K562 (cell line): Measurements from ENCODE around the gene RASGEF1C. TPM values are rescaled to one million over a fixed set of nuclear protein-coding genes. Genes with fewer than 3 reads are reported as not detected.

ENCODE experiments used
- ARHGAP35 ChIP-seq: fragments of 450-650 bp; IDR thresholded peaks from 2 replicates; pipeline ENCODE4 v1.6.1; 2018; ENCODE audit not compliant: partially characterized antibody
- ATF6 ChIP-seq: sonication (generic); formaldehyde crosslinking; IDR thresholded peaks from 2 replicates; pipeline ENCODE4 v1.4.0; 2020; ENCODE audit warnings: mild to moderate bottlenecking, missing genetic modification reagents
- HMG20B ChIP-seq: fragments of 250-450 bp; sonication (Bioruptor Pico); IDR thresholded peaks from 2 replicates; pipeline ENCODE4 v1.5.0; 2021; ENCODE audit warnings: mild to moderate bottlenecking
- KAT2B ChIP-seq: IDR thresholded peaks from one replicate; pipeline ENCODE4 v1.6.1; 2012; ENCODE audit warnings: low read depth, mild to moderate bottlenecking, control low read depth, inconsistent platforms, low read length, moderate library complexity
- LEF1 ChIP-seq: fragments of 450-650 bp; IDR thresholded peaks from 2 replicates; pipeline ENCODE4 v1.6.1; 2016; ENCODE audit warnings: mild to moderate bottlenecking
- NBN ChIP-seq: fragments of 450-650 bp; IDR thresholded peaks from 2 replicates; pipeline ENCODE4 v1.6.1; 2016; ENCODE audit warnings: low read depth, mild to moderate bottlenecking
- NKRF ChIP-seq: fragments of 450-650 bp; IDR thresholded peaks from 2 replicates; pipeline ENCODE4 v1.6.1; 2016; ENCODE audit warnings: borderline replicate concordance
- PHF21A ChIP-seq: fragments of 450-650 bp; IDR thresholded peaks from 2 replicates; pipeline ENCODE4 v1.6.1; 2017; ENCODE audit warnings: low read depth, borderline replicate concordance
- RAD51 ChIP-seq: fragments of 450-650 bp; IDR thresholded peaks from 2 replicates; pipeline ENCODE4 v1.7.1; 2016; ENCODE audit warnings: low read depth, mild to moderate bottlenecking, borderline replicate concordance
- RBFOX2 ChIP-seq: fragments of 200-400 bp; formaldehyde crosslinking; IDR thresholded peaks from 2 replicates; pipeline ENCODE4 v1.6.1; 2017; ENCODE audit warnings: low read depth, mild to moderate bottlenecking, low read length, moderate library complexity
- SP1 ChIP-seq: sonication (generic); formaldehyde crosslinking; IDR thresholded peaks from 2 replicates; pipeline ENCODE4 v1.8.1; 2022; ENCODE audit warnings: mild to moderate bottlenecking, missing genetic modification reagents
- SPI1 ChIP-seq: IDR thresholded peaks from 2 replicates; pipeline ENCODE4 v1.6.1; 2011; ENCODE audit warnings: low read depth, low read length, control low read depth, borderline replicate concordance
- SRSF9 ChIP-seq: fragments of 200-400 bp; formaldehyde crosslinking; IDR thresholded peaks from 2 replicates; pipeline ENCODE4 v1.6.1; 2017; ENCODE audit warnings: low read depth, low read length, borderline replicate concordance
- TEAD4 ChIP-seq, 2 experiments: sonication (generic) in 1 of 2; formaldehyde crosslinking in 1 of 2; IDR thresholded peaks; 2 replicates each; pipeline versions ENCODE4 v1.6.1 to v1.8.0; 2012 to 2022; ENCODE audit warnings: borderline replicate concordance in 1 of 2, inconsistent platforms in 1 of 2, low read length in 1 of 2, mild to moderate bottlenecking in 1 of 2, missing genetic modification reagents in 1 of 2
- U2AF1 ChIP-seq: fragments of 200-400 bp; formaldehyde crosslinking; optimal IDR thresholded peaks from 2 replicates; pipeline ENCODE3; 2017; ENCODE audit warnings: mild to moderate bottlenecking, low read depth, low read length, moderate library complexity
- XRCC4 ChIP-seq: IDR thresholded peaks from one replicate; pipeline ENCODE4 v1.6.1; 2011; ENCODE audit not compliant: insufficient read depth, insufficient read length; ENCODE audit errors: extremely low read depth
- ZBTB17 ChIP-seq: fragments of 450-650 bp; formaldehyde crosslinking; IDR thresholded peaks from 2 replicates; pipeline ENCODE4 v1.4.0; 2020; ENCODE audit warnings: mild to moderate bottlenecking
- ZKSCAN3 ChIP-seq: fragments of 250-450 bp; sonication (Bioruptor Pico); IDR thresholded peaks from 2 replicates; pipeline ENCODE4 v1.4.0; 2020
- ZNF12 ChIP-seq: sonication (generic); formaldehyde crosslinking; IDR thresholded peaks from 2 replicates; pipeline ENCODE4 v1.4.0; 2020; ENCODE audit warnings: mild to moderate bottlenecking, missing genetic modification reagents
- ZNF140 ChIP-seq: fragments of 250-450 bp; sonication (Bioruptor Pico); IDR thresholded peaks from 2 replicates; pipeline ENCODE4 v1.8.0; 2021; ENCODE audit warnings: moderate library complexity, mild to moderate bottlenecking, inconsistent platforms
- ZNF174 ChIP-seq: fragments of 250-450 bp; sonication (Bioruptor Pico); IDR thresholded peaks from 2 replicates; pipeline ENCODE4 v1.4.0; 2020; ENCODE audit warnings: mild to moderate bottlenecking
- polyA plus RNA-seq, 8 experiments: library from polyadenylated mRNA; depleted of rRNA in 4 of 8; stranded (reverse) in 5 of 8; unstranded in 3 of 8; fragments of >200 nt; fragmentation: Nextera tagmentation in 2 of 8; fragmentation: Illumina TruSeq in 1 of 8; extraction: Ambion mirVana in 2 of 8; extraction: Trizol in 1 of 8; gene quantifications; 2 replicates each; pipeline versions ENCODE4 v1.2.1 to v1.2.3, GENCODE V29; 2011 to 2014; ENCODE audit warnings: inconsistent platforms in 1 of 8, missing spikeins in 1 of 8
- total RNA-seq, 7 experiments: library from RNA; depleted of rRNA in 6 of 7; stranded (reverse); fragments of >200 nt in 6 of 7; fragmentation: Illumina TruSeq in 2 of 7; extraction: Trizol in 2 of 7; gene quantifications; 2 replicates each; pipeline versions ENCODE4 v1.2.1 to v1.2.3, GENCODE V29; 2011 to 2021; ENCODE audit warnings: low replicate concordance in 1 of 7
- TF ChIP-seq, protein P1 (sequence below): fragments of 250-450 bp; sonication (Bioruptor Pico); IDR thresholded peaks from 2 replicates; pipeline ENCODE4 v1.4.0; 2020; ENCODE audit warnings: mild to moderate bottlenecking, moderate library complexity

RASGEF1C gene
- total and polyA plus RNA-seq, 9 of the 15 experiments (the other 6 are each of a cell fraction or from before 2014, with no cell fraction given), result 0.04 to 1.1 (median 0.21) TPM; not detected in 4

DNA sequence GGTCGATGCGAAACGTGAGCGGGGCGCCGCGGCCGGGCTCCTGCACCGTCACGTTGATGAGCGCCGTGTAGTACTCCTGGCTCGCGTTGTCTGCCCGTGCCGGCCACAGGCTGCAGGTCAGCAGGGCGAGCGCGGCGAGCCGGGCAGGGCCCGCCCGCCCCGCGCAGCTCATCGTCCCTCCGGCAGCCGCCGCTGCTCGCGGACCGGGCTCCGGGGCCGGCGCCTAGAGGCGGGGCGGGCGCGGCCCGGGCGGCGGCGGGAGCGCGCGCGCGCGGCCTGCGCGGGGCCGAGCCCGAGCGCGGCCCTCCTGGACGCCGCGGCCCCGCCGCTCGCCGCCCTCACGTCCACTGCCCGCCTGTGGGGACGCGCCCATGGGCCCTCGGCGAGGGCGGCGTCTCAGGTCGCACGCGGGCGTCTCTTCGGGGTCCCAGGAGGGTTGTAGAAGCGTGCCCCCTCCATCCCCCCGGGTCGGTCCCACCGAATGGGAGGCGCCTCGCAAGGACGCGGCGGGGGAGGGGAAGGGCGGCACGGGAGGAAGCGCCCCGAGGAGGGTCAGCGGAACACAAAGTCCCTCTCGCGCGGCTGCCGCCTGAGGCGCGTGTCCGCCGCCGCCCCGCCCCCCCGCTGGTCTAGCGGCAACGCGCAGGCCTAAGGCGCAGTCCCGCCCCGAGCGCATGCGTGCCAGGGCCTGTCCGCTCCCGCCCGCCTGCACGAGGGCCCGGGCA is 137.3 kb downstream of the RASGEF1C start, which contains the start of gene RNF130 (continued):
- TF ChIP-seq HMG20B (CRISPR knock-in tag) (no peak), SPI1 (peak; percentile 46; the same call in 1 of the 2 replicates), KAT2B (no peak), SRSF9 (no peak), RAD51 (no peak), U2AF1 (no peak), ZNF140 (CRISPR knock-in tag) (no peak), XRCC4 (no peak), ZNF174 (CRISPR knock-in tag) (no peak), SP1 (CRISPR knock-in tag) (no peak), ZNF12 (peak; percentile 88; the same call in 1 of the 2 replicates), ATF6 (CRISPR knock-in tag) (peak; percentile 99; the same call in 1 of the 2 replicates), ARHGAP35 (no peak), NBN (0 out of 2 replicates have a peak, but pooled peaks have one; percentile 56), LEF1 (no peak), NKRF (0 out of 2 replicates have a peak, but pooled peaks have one; percentile 35), PHF21A (no peak), ZKSCAN3 (CRISPR knock-in tag) (no peak), RBFOX2 (peak; percentile 88), ZBTB17 (peak; percentile 89), TEAD4 (IDR thresholded peaks at IDR 0.05; ENCODE audit: low read length) (0 out of 2 replicates have a peak, but pooled peaks have one; percentile 55), TEAD4 (CRISPR knock-in tag; IDR thresholded peaks at IDR 0.05; ENCODE audit: borderline replicate concordance) (peak; percentile 94)
- TF ChIP-seq, protein P1, sequence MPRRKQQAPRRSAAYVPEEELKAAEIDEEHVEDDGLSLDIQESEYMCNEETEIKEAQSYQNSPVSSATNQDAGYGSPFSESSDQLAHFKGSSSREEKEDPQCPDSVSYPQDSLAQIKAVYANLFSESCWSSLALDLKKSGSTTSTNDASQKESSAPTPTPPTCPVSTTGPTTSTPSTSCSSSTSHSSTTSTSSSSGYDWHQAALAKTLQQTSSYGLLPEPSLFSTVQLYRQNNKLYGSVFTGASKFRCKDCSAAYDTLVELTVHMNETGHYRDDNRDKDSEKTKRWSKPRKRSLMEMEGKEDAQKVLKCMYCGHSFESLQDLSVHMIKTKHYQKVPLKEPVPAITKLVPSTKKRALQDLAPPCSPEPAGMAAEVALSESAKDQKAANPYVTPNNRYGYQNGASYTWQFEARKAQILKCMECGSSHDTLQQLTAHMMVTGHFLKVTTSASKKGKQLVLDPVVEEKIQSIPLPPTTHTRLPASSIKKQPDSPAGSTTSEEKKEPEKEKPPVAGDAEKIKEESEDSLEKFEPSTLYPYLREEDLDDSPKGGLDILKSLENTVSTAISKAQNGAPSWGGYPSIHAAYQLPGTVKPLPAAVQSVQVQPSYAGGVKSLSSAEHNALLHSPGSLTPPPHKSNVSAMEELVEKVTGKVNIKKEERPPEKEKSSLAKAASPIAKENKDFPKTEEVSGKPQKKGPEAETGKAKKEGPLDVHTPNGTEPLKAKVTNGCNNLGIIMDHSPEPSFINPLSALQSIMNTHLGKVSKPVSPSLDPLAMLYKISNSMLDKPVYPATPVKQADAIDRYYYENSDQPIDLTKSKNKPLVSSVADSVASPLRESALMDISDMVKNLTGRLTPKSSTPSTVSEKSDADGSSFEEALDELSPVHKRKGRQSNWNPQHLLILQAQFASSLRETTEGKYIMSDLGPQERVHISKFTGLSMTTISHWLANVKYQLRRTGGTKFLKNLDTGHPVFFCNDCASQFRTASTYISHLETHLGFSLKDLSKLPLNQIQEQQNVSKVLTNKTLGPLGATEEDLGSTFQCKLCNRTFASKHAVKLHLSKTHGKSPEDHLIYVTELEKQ (CRISPR knock-in tag), result no peak
